Subcutaneous adipose tissue (tissue), 4 donors: Measurements from ENCODE around the gene ABTB2. TPM values are rescaled to one million over a fixed set of nuclear protein-coding genes. Genes with fewer than 3 reads are reported as not detected.

Experiments
- total RNA-seq, 4 donors: library from RNA; depleted of rRNA; stranded (reverse); fragments of >200 nt; gene quantifications; one replicate each; pipeline ENCODE4 v1.1.0, GENCODE V29; 2016
- TF ChIP-seq, protein P1 (sequence below): fragments of 450-650 bp; IDR thresholded peaks from one replicate; pipeline ENCODE4 v1.5.1; 2016; ENCODE audit warnings: low read depth, mild to moderate bottlenecking, control low read depth, antibody characterized with exemption, moderate library complexity

ABTB2 gene
- total RNA-seq, 4 donors from 2014 or later, result 0.88 to 1.9 (median 1.0) TPM

DNA sequence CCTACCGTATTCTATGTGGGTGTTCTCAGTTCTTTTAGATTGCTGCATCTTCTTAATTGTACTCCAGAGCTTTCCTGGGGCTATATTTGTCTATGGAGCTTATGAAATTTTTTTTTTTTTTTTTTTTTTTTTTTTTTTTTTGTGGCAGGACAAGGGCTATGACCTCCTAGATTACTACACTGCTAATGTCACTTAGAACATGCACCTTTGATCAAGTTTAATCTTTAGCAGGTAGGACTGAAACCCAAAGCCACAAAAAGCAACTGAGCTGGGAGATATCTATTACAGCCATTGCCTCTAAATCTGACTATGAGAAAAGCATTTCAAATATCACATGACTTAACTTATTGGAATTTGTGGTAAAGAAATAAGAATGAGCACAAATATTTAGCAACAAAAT is 21.7 kb upstream of the ABTB2 start:
- TF ChIP-seq, protein P1, sequence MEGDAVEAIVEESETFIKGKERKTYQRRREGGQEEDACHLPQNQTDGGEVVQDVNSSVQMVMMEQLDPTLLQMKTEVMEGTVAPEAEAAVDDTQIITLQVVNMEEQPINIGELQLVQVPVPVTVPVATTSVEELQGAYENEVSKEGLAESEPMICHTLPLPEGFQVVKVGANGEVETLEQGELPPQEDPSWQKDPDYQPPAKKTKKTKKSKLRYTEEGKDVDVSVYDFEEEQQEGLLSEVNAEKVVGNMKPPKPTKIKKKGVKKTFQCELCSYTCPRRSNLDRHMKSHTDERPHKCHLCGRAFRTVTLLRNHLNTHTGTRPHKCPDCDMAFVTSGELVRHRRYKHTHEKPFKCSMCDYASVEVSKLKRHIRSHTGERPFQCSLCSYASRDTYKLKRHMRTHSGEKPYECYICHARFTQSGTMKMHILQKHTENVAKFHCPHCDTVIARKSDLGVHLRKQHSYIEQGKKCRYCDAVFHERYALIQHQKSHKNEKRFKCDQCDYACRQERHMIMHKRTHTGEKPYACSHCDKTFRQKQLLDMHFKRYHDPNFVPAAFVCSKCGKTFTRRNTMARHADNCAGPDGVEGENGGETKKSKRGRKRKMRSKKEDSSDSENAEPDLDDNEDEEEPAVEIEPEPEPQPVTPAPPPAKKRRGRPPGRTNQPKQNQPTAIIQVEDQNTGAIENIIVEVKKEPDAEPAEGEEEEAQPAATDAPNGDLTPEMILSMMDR, result no peak

DNA sequence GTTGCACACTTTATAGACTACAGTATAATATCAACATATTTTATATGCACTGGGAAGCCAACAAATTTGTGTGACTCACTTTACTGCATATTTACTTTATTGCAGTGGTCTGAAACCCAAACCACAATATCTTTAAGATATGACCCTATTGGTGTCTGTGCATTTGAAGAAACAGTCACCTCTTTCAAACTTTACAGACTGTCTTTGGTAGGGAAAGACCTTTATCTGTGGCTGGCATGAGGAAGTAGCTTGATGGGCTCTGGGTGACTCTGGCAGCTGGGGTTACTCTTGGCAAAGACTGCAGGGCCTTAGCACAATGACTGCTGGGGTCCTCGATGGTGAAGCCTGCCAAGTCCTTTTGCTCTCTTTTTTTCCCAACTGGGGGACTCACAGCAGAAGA is 21.3 kb upstream of the ABTB2 start:
- TF ChIP-seq, protein P1, result no peak

DNA sequence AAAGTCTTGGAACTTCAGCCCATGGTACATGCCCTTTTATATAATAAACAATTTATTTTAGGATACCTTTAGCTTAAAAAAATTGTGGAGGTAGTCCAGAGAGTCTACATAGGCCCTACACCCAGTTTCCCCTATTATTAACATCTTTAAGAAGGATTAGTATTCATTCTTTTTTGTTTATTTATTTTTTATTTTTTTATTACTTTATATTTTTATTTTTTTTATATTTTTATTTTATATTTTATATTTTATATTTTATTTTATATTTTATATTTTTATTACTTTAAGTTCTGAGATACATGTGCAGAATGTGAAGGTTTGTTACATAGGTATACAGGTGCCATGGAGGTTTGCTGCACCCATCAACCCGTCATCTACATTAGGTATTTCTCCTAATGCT is 15.9 kb upstream of the ABTB2 start:
- TF ChIP-seq, protein P1, result no peak

DNA sequence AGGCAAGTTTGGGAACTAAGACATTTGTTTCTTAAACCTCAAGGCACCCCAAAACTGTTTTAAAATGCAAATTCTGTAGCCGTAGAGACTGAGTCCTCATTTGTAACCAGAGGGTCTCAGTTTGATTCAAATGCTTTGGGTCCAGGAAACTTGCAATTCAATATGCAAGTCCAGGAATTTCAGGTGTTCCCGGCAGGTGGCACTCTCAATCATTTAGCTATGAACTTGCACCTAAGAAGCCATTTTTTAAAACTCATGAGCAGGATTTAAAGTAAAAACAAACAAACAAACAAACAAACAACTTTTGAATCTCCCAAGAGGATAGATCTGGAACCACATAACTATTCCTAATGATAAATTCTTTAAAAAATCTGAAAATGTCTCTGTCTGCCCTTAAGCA is 8.7 kb upstream of the ABTB2 start:
- TF ChIP-seq, protein P1, result no peak

DNA sequence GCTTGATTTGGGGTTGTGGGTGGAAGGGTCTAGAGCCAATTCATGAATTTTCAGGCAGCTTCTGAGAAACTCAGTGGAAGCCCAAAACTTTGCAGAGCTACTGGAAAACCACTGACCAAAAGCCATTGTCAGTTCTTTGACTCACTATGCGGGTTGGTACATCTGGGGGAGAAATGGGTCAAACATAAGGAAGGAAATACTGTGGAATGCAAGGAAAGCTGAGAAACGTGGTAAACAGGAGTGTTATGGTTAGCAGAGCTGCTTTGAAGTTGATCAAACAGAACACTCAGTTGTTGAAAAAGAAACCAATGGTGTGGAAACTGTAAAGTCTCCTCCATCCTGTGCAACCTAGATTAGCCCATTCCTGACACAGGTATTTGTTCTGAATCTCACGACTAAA is 6.3 kb upstream of the ABTB2 start:
- TF ChIP-seq, protein P1, result no peak

DNA sequence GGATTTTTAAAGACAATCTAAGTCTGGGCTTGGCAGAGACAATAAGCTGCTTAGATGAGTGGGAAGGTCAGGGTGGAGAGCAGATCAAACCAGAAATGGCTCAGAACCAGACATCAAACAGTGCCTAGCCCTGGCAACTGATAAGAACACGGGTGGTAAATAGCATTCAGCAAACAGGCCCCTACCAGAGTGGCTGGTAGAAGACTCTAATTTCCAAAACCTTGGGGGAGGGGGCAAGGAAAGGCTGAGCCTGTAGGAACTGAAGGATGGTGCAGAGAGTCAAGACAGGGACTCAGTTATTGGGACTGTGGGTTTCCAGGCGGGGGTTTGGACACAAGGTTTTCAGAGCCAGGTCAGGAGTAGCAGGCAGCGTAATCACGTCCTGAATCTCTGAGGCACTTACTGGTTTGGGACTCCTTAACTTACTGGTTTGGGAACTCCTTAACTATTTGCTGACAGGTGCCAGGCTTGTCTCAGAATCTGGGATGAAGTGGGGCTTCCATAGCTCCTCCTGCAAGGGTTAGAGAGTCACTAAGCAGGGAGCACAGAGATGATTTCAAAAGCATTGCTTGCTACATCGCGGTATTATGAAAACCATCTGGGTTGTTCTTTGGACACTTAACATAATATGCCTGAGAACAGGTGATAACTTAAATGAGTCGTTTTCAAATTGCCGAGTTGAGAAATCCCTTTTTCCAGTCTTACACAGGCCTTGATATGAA is 5.7 kb upstream of the ABTB2 start:
- TF ChIP-seq, protein P1, result no peak

DNA sequence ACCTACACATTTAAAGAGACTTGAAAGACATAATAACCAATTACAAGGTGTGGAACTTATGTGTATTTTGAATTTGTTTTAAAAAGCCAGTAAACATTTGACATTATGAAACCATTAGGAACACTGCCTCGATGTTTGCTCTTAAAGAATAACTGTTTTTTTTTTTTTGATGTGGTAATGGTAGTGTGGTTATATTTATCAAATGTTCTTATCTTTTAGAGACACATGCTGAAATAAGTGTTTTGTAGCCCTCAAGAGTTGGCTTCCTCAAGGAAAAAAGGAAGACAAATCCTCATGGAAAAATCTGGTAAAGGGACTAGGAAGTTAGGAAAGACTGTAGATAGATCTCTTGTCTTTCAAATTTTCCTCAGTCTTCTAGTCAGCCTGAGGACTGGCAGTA is 2.2 kb upstream of the ABTB2 start:
- TF ChIP-seq, protein P1, result no peak
